Right ventricle myocardium inferior (tissue), 1 donor: ENCODE results near the gene TMEM156. TPM values are rescaled to one million over a fixed set of nuclear protein-coding genes. Genes with fewer than 3 reads are reported as not detected.
"Not testable (repeated sequence)": the region's sequence is repeated elsewhere in the genome, so short reads cannot be mapped to it uniquely, and the experiment has no call there.

Experiments used
- ATAC-seq: fragments of 200-7000 bp; cut with Tn5 transposase; one replicate; pipeline ENCODE4 v1.9.1; 2020; ENCODE audit warnings: mild to moderate bottlenecking, moderate library complexity
- DNase-seq: peaks from one replicate; pipeline ENCODE4 v3.0.0; 2021; ENCODE audit errors: missing footprints
- intact Hi-C: fragments of 100-400 bp; cut with DNase I; formaldehyde crosslinking; loops from one replicate; pipeline ENCODE4 v1.11.0; 2022
- total RNA-seq: library from RNA; stranded (reverse); fragmentation: NEBNext Ultra II Directional; extraction: Animal tissue kit (Norgen Biotek cat#: 25700); gene quantifications from one replicate; pipeline ENCODE4 v1.2.1, GENCODE V29; 2021
- donor health status: DM: no; HTN: yes; CAD: no; lungs with severe emphysema.

The TMEM156 gene
- total RNA-seq, 1 donor from 2014 or later = not detected

- intact Hi-C loops = loop anchor here (10.0 kb wide), 1 partner anchor 140 kb away; no protein-coding TSS in a partner anchor
- peak; percentile 27 for ATAC-seq
- no peak for DNase-seq
Measured at GRCh38 chr4:39044956-39045826, 13.0 kb upstream of the TMEM156 start.

- DNase-seq (peak; percentile 96), ATAC-seq (peak; percentile 94)
- intact Hi-C loops = loop anchor here (10.0 kb wide), 1 partner anchor 140 kb away; no protein-coding TSS in a partner anchor
Measured at GRCh38 chr4:39044364-39044955, 12.3 kb upstream of the TMEM156 start.

DNA sequence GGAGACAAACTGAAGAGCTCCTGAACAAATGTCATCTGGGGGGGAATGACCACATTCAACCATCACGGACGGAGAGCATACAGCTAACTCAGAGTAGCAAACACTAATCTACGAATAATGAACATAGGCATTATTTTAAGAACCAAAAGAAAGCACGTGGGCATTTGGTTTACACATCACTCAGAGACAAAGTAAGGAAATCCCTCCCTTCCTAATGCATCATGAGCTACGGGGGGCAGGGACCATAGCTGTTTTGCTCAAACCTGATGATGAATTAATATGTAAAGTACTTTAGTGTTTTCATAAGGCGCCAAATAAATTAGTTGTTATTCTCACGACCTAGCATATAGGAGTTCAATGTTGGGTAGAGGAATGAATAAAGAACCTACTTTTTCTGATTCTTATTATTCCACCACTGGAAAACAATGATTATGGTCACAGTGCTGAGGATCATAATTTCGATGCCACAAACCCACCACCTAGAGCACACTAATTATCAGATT is 11.7 kb upstream of the TMEM156 start:
- no peak for DNase-seq
- intact Hi-C loops = loop anchor here (10.0 kb wide), 1 partner anchor 139 kb away; no protein-coding TSS in a partner anchor

DNA sequence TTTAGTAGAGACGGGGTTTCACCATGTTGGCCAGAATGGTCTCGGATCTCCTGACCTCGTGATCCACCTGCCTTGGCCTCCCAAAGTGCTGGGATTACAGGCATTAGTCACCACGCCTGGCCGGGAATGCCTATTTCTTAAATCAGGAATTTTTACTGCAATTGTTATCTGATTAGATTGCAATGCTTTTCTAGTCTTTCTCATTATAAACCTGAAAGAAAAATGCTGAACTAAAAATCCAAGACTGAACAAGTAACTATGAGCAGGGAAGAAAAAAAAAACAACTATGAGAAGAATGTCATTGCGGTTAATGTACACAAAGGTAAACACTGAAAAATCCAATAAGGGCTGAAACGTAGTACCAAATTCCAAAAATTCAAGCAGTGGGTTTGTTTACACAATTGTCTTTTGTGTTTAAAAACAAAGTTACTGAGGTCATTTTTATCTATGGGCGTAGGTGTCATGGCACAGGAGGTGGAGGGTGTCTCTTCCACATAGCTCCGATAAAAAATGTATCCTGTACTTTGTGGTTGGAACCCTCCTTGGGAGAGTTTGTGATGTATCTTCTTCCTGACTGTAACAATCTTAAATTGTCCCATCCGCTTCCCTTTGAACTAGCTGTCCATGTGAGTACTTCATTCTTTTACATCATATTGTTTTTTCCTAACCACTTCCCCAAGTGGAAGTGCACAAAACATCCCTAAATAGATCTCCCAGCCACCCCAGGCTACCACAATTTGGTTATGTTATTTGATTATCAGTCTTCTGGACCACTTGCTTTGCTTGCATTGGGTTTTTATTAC is 11.1 kb upstream of the TMEM156 start:
- DNase-seq = no peak

More for the DNA sequence above, 11.7 kb upstream of the TMEM156 start:
- no peak for ATAC-seq

DNA sequence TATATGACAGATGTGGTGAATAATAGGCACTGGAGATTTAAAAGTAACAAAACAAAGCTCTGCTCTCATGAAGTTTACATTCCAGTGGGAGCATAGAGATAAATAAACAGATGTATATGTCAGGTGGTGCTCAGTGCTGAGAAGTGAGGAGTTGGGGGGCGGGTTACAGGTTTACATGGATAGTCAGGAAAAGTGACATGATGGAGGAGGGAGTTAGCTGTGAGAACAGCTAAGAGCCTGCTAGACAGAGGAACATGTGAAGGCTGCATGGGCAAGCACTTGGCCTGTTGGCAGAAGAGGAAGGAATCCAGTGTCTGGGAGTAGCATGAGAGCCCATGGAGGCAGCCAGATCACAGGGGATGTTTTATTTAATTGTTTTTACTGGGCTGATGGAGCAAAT is 10.2 kb upstream of the TMEM156 start:
- DNase-seq (no peak), ATAC-seq (no peak)
- intact Hi-C loops = loop anchor here (10.0 kb wide), 1 partner anchor 138 kb away; no protein-coding TSS in a partner anchor

More for the DNA sequence above, 11.1 kb upstream of the TMEM156 start:
- no peak for ATAC-seq
- intact Hi-C loops = loop anchor here (10.0 kb wide), 1 partner anchor 138 kb away; no protein-coding TSS in a partner anchor

DNA sequence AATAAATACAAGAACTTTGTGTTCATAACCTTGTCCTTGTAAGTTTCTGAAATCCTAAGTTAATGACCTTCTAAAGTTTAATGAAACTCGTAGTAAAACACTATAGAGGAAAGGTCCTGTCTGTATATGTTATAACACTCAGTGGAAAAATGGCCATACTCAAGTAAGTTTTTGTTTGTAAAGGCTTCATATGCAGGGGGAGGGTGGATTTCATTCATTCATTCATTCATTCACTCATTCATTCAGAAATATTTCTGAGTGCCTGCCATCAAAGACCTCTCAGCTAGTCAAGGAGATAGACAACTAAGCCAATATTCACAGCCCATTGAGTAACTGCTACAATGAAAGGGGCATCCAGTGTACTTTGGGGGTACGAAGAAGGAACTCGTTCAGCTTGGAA is 6.9 kb upstream of the TMEM156 start:
- intact Hi-C loops = no loop called here
- DNase-seq (no peak), ATAC-seq (no peak)

DNA sequence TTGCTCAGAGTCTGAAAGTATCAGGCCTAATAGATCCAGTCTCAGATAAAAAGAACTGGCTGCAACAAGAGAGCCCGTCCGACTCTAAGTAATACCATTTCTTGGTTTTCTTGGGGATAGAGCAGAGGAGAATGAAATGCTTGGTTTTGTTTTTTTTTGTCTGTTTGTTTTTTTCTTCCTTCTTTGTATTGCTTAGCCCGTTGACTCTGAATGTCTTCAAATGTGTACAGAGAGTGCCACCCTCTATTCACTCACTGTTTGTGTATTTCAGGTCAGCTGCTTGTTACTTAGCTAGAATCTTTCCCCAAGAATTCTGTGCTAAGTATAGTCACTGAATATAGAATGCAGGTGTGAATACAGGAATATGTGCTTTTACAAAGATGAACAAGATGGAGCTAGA is 5.7 kb upstream of the TMEM156 start:
- intact Hi-C loops = no loop called here
- ATAC-seq = no peak
- no peak for DNase-seq

DNA sequence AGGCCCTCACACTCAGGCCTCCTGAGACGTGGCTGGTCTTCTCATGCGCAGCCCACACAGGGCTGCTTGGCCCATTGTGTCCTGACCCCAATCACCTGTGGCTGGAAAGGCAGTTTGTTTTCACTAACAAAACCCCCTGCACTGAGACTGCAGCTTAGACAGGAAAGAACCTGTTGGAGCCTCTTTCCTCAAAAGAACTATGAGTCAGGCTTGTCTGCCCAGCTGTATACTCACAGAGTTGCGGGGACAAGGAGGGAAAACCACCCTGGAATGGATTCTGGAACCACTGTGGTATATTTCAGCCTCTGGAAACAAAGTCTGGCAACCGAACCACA is 5.2 kb upstream of the TMEM156 start:
- no peak for DNase-seq
- intact Hi-C loops = no loop called here
- no peak for ATAC-seq

- ATAC-seq (no peak), DNase-seq (no peak)
- intact Hi-C loops = no loop called here
Measured at GRCh38 chr4:39036172-39036571, 4.0 kb upstream of the TMEM156 start.

DNA sequence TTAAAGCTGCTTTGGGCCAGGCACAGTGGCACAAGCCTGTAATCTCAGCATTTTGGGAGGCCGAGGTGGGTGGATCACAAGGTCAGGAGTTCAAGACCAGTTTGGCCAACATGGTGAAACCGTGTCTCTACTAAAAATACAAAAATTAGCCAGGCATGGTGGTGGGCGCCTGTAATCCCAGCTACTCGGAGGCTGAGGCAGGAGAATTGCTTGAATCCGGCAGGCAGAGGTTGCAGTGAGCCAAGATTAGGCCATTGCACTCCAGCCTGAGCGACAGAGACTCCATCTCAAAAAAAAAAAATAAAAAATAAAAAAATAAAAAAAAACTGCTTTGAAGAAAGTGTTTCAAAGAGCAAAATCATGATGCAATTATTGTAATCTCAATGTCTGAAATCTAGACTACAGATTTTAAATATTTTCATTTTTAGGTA is 604 bp downstream of the TMEM156 start:
- DNase-seq, ATAC-seq, intact Hi-C loops: not testable (repeated sequence)

GRCh38 chr4:39030725-39031124 is 1.5 kb downstream of the TMEM156 start:
- intact Hi-C loops = no loop called here
- no peak for DNase-seq
- no peak for ATAC-seq

DNA sequence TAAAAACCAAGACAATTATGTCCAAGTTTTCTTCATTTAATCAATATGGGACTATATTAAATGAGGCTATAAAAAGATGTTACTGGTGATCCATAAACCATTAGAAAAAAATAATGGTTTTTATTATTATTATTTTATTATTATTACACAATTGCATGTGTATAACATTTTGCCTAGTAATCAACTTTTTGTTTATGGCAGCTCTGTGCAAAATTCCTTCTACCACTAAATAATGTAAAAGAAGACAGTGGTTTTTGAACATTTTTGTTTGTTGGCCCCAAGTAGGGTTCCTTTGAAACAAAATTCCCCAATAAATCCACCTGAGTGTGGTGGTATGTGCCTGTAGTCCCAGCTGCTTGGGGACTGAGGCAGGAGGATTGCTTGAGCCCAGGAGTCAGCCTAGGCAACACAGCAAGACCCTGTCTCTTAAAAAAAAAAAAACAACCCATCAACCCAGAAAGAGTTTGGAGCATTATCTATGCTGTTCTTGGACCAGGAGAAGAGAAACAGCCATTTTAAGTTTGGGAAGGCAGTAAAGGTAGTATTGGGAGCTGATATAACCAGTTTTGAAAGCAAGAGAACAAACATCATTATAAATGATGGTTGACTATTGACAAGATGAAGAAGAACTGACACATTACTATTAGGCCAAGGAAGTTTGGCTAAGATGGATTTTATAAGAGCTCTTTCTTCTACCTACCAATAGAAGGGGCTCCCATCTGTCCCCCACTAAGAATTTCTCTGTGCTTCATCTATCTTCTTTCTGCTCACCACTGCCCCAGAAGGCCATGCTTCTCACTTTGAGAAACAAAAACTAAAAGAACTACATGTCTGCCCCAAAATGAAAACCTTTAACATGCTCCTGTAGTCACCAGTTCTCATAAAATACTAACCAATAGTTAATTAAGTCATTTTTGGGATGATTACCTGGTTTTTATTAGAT is 2.2 kb downstream of the TMEM156 start:
- DNase-seq (no peak), ATAC-seq (no peak)
- intact Hi-C loops = no loop called here

GRCh38 chr4:39026096-39026495 is 6.1 kb downstream of the TMEM156 start:
- ATAC-seq (no peak), DNase-seq (no peak)
- intact Hi-C loops = no loop called here

GRCh38 chr4:39025552-39026085 is 6.6 kb downstream of the TMEM156 start:
- intact Hi-C loops = no loop called here
- no peak for DNase-seq
- ATAC-seq = no peak

- intact Hi-C loops = no loop called here
- ATAC-seq (no peak), DNase-seq (no peak)
Measured at GRCh38 chr4:39024311-39024865, 7.8 kb downstream of the TMEM156 start.

DNA sequence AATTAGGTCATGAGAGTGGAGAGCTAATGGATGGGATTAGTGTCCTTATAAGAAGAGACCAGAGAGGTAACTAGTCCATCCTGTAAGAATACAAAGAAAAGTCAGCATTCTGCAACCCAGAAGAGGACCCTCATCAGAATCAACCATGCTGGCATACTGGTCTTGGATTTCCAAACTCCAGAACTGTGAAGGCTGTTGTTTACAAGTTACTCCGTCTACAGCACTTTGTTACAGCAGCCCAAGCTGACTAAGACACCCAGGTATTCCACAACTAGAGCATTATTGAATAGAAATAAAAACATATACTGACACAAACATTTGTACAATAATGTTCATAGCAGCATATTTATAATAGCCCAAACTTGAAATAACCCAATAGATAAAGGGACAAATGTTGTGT is 9.2 kb downstream of the TMEM156 start:
- ATAC-seq (no peak), DNase-seq (no peak)
- intact Hi-C loops = no loop called here

GRCh38 chr4:39022241-39022640 is 10.0 kb downstream of the TMEM156 start:
- ATAC-seq (no peak), DNase-seq (no peak)
- intact Hi-C loops = no loop called here
